ENCODE measurements around the gene UTP3. TPM values are rescaled to one million over a fixed set of nuclear protein-coding genes. Genes with fewer than 3 reads are reported as not detected.
"Not testable (repeated sequence)": the region's sequence is repeated elsewhere in the genome, so short reads cannot be mapped to it uniquely, and the experiment has no call there.

Gene UTP3
- total RNA-seq, 4 donors from 2014 or later: 12.4 to 17.7 (median 15.5) TPM

DNA sequence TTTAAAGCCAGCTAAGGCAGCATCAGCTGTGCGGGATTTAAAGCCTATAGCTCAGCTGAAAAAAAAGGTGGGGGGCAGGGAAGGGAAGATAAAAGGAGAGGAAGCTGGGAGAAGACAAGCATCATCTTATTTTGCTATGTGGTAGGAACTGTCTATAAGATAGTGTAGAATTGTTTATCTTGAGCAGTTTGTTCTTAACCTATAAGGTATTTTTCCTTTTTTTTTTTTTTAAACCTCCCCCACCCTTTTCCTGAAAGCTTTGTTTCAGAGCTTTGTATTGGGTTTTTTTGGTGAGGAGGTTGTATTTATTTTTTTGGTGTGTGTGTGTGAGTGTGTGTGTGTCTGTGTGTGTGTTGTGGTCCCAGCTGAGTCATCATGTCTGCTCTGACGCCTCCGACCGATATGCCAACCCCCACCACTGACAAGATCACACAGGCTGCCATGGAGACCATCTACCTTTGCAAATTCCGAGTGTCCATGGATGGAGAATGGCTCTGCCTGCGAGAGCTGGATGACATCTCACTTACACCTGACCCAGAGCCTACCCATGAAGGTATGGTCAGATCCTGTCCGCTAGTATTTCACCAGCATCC, 34.0 kb downstream of the UTP3 start:
- no peak for TF ChIP-seq POLR2A (IDR thresholded peaks at IDR 0.05)
- TF ChIP-seq, protein P1, sequence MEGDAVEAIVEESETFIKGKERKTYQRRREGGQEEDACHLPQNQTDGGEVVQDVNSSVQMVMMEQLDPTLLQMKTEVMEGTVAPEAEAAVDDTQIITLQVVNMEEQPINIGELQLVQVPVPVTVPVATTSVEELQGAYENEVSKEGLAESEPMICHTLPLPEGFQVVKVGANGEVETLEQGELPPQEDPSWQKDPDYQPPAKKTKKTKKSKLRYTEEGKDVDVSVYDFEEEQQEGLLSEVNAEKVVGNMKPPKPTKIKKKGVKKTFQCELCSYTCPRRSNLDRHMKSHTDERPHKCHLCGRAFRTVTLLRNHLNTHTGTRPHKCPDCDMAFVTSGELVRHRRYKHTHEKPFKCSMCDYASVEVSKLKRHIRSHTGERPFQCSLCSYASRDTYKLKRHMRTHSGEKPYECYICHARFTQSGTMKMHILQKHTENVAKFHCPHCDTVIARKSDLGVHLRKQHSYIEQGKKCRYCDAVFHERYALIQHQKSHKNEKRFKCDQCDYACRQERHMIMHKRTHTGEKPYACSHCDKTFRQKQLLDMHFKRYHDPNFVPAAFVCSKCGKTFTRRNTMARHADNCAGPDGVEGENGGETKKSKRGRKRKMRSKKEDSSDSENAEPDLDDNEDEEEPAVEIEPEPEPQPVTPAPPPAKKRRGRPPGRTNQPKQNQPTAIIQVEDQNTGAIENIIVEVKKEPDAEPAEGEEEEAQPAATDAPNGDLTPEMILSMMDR (IDR thresholded peaks at IDR 0.05): no peak
- H3K27ac ChIP-seq: peak overlapping the region; percentile 47 to 55 (median 54)
- DNase-seq: no peak
- no peaks in the 10 kb centered on the region for H3K9me3 ChIP-seq
- peak overlapping the region in 1 of 3 donors; percentile 10 for H3K4me3 ChIP-seq (replicated peaks in 1 of 3)
- H3K4me1 ChIP-seq: peaks cover 21 to 46% of the 10 kb centered on the region in 2 donors
- H3K36me3 ChIP-seq: no peaks in the 10 kb centered on the region
- intact Hi-C loops (cut with DNase I): no loop called here
- WGBS, 2 donors: 72 to 78% methylated on average over 7 of the region's 7 CpGs
- H3K27me3 ChIP-seq: no peaks in the 10 kb centered on the region

DNA sequence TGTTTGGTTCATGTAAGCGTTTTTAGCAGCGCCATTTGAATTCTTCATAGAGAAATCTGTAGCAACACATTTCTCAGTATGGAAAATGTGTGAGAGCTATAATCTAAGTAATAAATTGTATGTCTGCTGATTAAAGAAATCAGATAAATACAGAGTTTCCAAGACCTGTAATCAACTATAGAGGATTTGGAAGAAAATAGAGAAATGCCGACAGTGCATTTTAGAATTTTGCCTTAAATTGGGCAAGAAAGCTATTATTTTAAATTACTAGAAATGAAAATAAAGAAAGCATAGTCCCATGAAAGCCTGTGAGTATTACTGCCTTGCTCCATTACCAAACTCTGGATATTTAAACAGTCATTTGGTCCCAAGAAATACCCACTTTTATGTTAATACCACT, 36.1 kb downstream of the UTP3 start:
- intact Hi-C loops (cut with DNase I): no loop called here
- no peaks in the 10 kb centered on the region for H3K36me3 ChIP-seq
- no peaks in the 10 kb centered on the region for H3K9me3 ChIP-seq
- WGBS, 2 donors: 83 to 97% methylated on average over 3 of the region's 3 CpGs
- no peaks in the 10 kb centered on the region for H3K27me3 ChIP-seq
- no peak overlapping the region for H3K27ac ChIP-seq
- H3K4me3 ChIP-seq (replicated peaks in 1 of 3): no peak overlapping the region
- peaks cover 20 to 51% of the 10 kb centered on the region in 2 donors for H3K4me1 ChIP-seq
- TF ChIP-seq, protein P1 (IDR thresholded peaks at IDR 0.05): no peak
- TF ChIP-seq POLR2A (IDR thresholded peaks at IDR 0.05): no peak
- no peak for DNase-seq

DNA sequence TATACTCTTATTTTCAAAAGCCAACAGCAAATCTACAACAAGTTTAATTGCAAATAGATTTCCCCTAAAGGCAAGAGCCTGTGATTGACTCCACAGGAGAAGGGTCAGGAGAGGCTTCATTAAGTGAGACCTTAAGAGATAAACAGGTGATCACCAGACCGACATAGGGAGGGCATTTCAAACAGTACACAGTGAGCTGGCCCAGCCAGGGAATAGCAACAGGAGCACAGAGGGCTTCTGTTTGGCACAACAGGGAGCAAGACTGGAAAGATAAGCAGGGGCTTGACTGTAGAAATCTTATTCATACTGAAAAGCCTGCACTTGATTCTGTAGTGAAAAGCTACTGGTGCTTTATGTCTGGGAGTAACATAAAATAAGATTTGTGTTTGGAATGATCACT, 37.3 kb downstream of the UTP3 start:
- H3K36me3 ChIP-seq: no peaks in the 10 kb centered on the region
- H3K4me3 ChIP-seq (replicated peaks in 1 of 3): no peak overlapping the region
- H3K27ac ChIP-seq: no peak overlapping the region
- 61 to 83% methylated on average over 1 of the region's 1 CpG for WGBS, 2 donors
- no peaks in the 10 kb centered on the region for H3K9me3 ChIP-seq
- TF ChIP-seq, protein P1 (IDR thresholded peaks at IDR 0.05): no peak
- TF ChIP-seq POLR2A (IDR thresholded peaks at IDR 0.05): no peak
- H3K27me3 ChIP-seq: no peaks in the 10 kb centered on the region
- intact Hi-C loops (cut with DNase I): no loop called here
- no peak for DNase-seq
- peaks cover 20 to 39% of the 10 kb centered on the region in 2 donors for H3K4me1 ChIP-seq

DNA sequence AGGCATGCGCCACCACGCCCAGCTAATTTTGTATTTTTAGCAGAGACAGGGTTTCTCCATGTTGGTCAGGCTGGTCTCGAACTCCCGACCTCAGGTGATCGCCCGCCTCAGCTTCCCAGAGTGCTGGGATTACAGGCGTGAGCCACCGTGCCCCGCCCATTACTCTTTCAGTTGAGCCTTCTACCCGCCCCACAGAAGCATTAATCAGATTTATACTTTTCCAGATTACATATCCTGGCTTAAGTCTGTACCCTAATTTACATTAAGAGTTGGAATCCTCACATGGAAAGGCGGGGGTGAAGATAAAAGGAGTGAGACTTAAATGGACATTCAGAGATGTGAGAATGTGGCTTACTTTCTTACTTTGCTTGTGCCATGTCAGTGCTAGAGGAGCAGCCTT, 38.2 kb downstream of the UTP3 start:
- H3K4me3 ChIP-seq (replicated peaks in 1 of 3); DNase-seq; intact Hi-C loops (cut with DNase I); H3K9me3 ChIP-seq; H3K27me3 ChIP-seq; H3K27ac ChIP-seq; H3K36me3 ChIP-seq: not testable (repeated sequence)
- peaks cover 17 to 37% of the 10 kb centered on the region in 2 donors for H3K4me1 ChIP-seq
- 94 to 99% methylated on average over 11 of the region's 11 CpGs for WGBS, 2 donors

DNA sequence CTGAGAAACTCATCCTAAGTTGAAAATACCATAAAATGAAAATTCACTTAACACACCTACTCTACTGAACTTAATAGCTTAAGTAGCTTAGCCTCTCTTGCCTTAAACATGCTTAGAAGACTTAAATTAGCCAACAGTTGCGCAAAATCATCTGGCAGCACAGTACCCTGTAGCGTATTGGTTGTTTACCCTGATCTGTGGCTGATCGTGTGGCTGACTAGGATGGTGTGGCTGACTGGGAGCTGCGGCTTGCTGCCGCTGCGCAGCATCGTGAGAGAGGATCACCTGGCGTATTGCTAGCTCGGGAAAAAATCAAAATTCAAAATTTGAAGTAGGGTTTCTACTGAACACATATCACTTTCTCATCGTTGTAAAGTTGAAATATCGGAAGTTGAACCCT, 39.8 kb downstream of the UTP3 start:
- WGBS, 2 donors: 88 to 91% methylated on average over 11 of the region's 11 CpGs
- H3K27ac ChIP-seq: no peak overlapping the region

More for the DNA sequence above, 39.8 kb downstream of the UTP3 start:
- no peak for DNase-seq
- Histone ChIP-seq H3K4me3 (replicated peaks in 1 of 3) (no peak overlapping the region), H3K36me3 (no peaks in the 10 kb centered on the region), H3K9me3 (no peaks in the 10 kb centered on the region), H3K27me3 (no peaks in the 10 kb centered on the region), H3K4me1 (peaks cover 17 to 33% of the 10 kb centered on the region in 2 donors)
- intact Hi-C loops (cut with DNase I): no loop called here
- no peak for TF ChIP-seq POLR2A (IDR thresholded peaks at IDR 0.05)
- TF ChIP-seq, protein P1 (IDR thresholded peaks at IDR 0.05): no peak

All from thyroid gland (tissue), 4 donors.